Ishikawa (cell line): Measurements from ENCODE around the gene PLEKHA7.

Experiments
- CEBPB ChIP-seq: IDR thresholded peaks from 2 replicates; pipeline ENCODE4 v1.6.1; 2012
- CREB1 ChIP-seq: IDR thresholded peaks from 2 replicates; pipeline ENCODE4 v1.6.1; 2012; ENCODE audit warnings: low read depth
- EP300 ChIP-seq: IDR thresholded peaks from 2 replicates; pipeline ENCODE4 v1.6.1; 2012; ENCODE audit warnings: borderline replicate concordance
- FOXM1 ChIP-seq: IDR thresholded peaks from 2 replicates; pipeline ENCODE4 v1.6.1; 2012; ENCODE audit warnings: low read depth, borderline replicate concordance
- MAX ChIP-seq: IDR thresholded peaks from 2 replicates; pipeline ENCODE4 v1.6.1; 2012
- NFIC ChIP-seq: IDR thresholded peaks from 2 replicates; pipeline ENCODE4 v1.6.1; 2012
- RAD21 ChIP-seq: IDR thresholded peaks from 2 replicates; pipeline ENCODE4 v1.6.1; 2012; ENCODE audit warnings: low read depth
- TAF1 ChIP-seq: IDR thresholded peaks from 2 replicates; pipeline ENCODE4 v1.6.1; 2012; ENCODE audit warnings: low read depth, mild to moderate bottlenecking
- TEAD4 ChIP-seq: IDR thresholded peaks from 2 replicates; pipeline ENCODE4 v1.6.1; 2012
- ZBTB7A ChIP-seq: IDR thresholded peaks from 2 replicates; pipeline ENCODE4 v1.6.1; 2012; ENCODE audit warnings: low read depth
- TF ChIP-seq, protein P1 (sequence below): IDR thresholded peaks from 2 replicates; pipeline ENCODE4 v1.6.1; 2012
- TF ChIP-seq, protein P2 (sequence below): IDR thresholded peaks from 2 replicates; pipeline ENCODE4 v1.6.1; 2012; ENCODE audit warnings: low read depth, mild to moderate bottlenecking

GRCh38 chr11:16857186-16857585, 157.0 kb downstream of the PLEKHA7 start:
- TF ChIP-seq, protein P1, sequence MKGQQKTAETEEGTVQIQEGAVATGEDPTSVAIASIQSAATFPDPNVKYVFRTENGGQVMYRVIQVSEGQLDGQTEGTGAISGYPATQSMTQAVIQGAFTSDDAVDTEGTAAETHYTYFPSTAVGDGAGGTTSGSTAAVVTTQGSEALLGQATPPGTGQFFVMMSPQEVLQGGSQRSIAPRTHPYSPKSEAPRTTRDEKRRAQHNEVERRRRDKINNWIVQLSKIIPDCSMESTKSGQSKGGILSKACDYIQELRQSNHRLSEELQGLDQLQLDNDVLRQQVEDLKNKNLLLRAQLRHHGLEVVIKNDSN = no peak
- TF ChIP-seq NFIC (no peak), TAF1 (no peak), FOXM1 (no peak), MAX (no peak), RAD21 (no peak), CREB1 (no peak), EP300 (no peak), CEBPB (no peak), ZBTB7A (no peak), TEAD4 (no peak)
- TF ChIP-seq, protein P2, sequence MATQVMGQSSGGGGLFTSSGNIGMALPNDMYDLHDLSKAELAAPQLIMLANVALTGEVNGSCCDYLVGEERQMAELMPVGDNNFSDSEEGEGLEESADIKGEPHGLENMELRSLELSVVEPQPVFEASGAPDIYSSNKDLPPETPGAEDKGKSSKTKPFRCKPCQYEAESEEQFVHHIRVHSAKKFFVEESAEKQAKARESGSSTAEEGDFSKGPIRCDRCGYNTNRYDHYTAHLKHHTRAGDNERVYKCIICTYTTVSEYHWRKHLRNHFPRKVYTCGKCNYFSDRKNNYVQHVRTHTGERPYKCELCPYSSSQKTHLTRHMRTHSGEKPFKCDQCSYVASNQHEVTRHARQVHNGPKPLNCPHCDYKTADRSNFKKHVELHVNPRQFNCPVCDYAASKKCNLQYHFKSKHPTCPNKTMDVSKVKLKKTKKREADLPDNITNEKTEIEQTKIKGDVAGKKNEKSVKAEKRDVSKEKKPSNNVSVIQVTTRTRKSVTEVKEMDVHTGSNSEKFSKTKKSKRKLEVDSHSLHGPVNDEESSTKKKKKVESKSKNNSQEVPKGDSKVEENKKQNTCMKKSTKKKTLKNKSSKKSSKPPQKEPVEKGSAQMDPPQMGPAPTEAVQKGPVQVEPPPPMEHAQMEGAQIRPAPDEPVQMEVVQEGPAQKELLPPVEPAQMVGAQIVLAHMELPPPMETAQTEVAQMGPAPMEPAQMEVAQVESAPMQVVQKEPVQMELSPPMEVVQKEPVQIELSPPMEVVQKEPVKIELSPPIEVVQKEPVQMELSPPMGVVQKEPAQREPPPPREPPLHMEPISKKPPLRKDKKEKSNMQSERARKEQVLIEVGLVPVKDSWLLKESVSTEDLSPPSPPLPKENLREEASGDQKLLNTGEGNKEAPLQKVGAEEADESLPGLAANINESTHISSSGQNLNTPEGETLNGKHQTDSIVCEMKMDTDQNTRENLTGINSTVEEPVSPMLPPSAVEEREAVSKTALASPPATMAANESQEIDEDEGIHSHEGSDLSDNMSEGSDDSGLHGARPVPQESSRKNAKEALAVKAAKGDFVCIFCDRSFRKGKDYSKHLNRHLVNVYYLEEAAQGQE = no peak
